NB4 (cell line): ENCODE results near the gene ZBTB40.

Source experiments
- MYC ChIP-seq: IDR thresholded peaks from 2 replicates; pipeline ENCODE4 v1.6.1; 2011; ENCODE audit warnings: low read depth, low read length
- POLR2A ChIP-seq: IDR thresholded peaks from 2 replicates; pipeline ENCODE4 v1.6.1; 2011; ENCODE audit warnings: mild to moderate bottlenecking; ENCODE audit not compliant: insufficient read length; ENCODE audit errors: extremely low read depth
- TF ChIP-seq, protein P1 (sequence below): IDR thresholded peaks from one replicate; pipeline ENCODE4 v1.5.1; 2012; ENCODE audit warnings: low read depth, low read length

DNA sequence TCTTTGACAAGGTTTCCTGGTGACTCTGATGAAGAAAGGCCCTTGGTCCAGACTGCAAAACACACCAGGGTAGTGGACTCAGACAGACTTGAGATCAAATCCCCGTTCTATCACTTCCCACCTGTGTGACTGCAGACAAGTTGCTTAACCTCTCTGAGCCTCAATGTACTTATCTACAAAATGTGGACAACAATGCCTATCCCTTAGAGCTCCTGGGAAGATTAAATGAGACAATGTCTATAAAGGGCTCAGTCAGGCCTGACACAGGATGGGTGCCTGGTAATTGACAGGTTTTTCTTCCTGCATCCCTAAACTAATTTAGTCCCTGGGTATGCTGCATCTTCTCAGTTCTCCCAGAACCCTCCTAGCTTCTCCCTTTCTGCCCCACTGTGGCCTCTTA, 37.9 kb upstream of the ZBTB40 start:
- TF ChIP-seq POLR2A = no peak
- TF ChIP-seq, protein P1, sequence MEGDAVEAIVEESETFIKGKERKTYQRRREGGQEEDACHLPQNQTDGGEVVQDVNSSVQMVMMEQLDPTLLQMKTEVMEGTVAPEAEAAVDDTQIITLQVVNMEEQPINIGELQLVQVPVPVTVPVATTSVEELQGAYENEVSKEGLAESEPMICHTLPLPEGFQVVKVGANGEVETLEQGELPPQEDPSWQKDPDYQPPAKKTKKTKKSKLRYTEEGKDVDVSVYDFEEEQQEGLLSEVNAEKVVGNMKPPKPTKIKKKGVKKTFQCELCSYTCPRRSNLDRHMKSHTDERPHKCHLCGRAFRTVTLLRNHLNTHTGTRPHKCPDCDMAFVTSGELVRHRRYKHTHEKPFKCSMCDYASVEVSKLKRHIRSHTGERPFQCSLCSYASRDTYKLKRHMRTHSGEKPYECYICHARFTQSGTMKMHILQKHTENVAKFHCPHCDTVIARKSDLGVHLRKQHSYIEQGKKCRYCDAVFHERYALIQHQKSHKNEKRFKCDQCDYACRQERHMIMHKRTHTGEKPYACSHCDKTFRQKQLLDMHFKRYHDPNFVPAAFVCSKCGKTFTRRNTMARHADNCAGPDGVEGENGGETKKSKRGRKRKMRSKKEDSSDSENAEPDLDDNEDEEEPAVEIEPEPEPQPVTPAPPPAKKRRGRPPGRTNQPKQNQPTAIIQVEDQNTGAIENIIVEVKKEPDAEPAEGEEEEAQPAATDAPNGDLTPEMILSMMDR = no peak
- TF ChIP-seq MYC = no peak
